Measurements from ENCODE around the gene UBE2D4. TPM values are rescaled to one million over a fixed set of nuclear protein-coding genes. Genes with fewer than 3 reads are reported as not detected.
"Not testable (repeated sequence)": the region's sequence is repeated elsewhere in the genome, so short reads cannot be mapped to it uniquely, and the experiment has no call there.

Gene UBE2D4
- total RNA-seq, 1 experiment from 2014 or later, result 12.1 TPM

GRCh38 chr7:43931346-43931745 lies 5.1 kb downstream of the UBE2D4 start:
- H3K9me3 ChIP-seq (replicated peaks), result no peaks in the 10 kb centered on the region
- DNase-seq (ENCODE audit: low read depth in 1 of 2, low spot score in 2 of 2), result no peak
- H3K4me1 ChIP-seq (replicated peaks), result no peaks in the 10 kb centered on the region; the same call in 1 of the 2 replicates
- no peak overlapping the region for H3K4me3 ChIP-seq
- H3K36me3 ChIP-seq, result no peaks in the 10 kb centered on the region
- H3K27me3 ChIP-seq (replicated peaks), result no peaks in the 10 kb centered on the region
- no peak overlapping the region for H3K27ac ChIP-seq

- DNase-seq (ENCODE audit: low read depth in 1 of 2, low spot score in 2 of 2), result no peak
These were observed 7.8 kb downstream of the UBE2D4 start for GRCh38 chr7:43933902-43934560.

GRCh38 chr7:43937444-43937843 lies 11.2 kb downstream of the UBE2D4 start:
- H3K4me3 ChIP-seq, result no peak overlapping the region
- H3K4me1 ChIP-seq (replicated peaks), result no peaks in the 10 kb centered on the region
- no peak overlapping the region for H3K27ac ChIP-seq
- no peaks in the 10 kb centered on the region for H3K9me3 ChIP-seq (replicated peaks)
- no peaks in the 10 kb centered on the region for H3K36me3 ChIP-seq
- H3K27me3 ChIP-seq (replicated peaks), result no peaks in the 10 kb centered on the region
- no peak for DNase-seq (ENCODE audit: low read depth in 1 of 2, low spot score in 2 of 2)

More at GRCh38 chr7:43933902-43934560, 7.8 kb downstream of the UBE2D4 start:
- Histone ChIP-seq H3K27ac (no peak overlapping the region), H3K4me1 (replicated peaks) (no peaks in the 10 kb centered on the region), H3K4me3 (no peak overlapping the region), H3K36me3 (no peaks in the 10 kb centered on the region), H3K9me3 (replicated peaks) (no peaks in the 10 kb centered on the region), H3K27me3 (replicated peaks) (no peaks in the 10 kb centered on the region)

- Histone ChIP-seq H3K27ac (no peak overlapping the region), H3K9me3 (replicated peaks) (no peaks in the 10 kb centered on the region), H3K36me3 (no peaks in the 10 kb centered on the region), H3K27me3 (replicated peaks) (no peaks in the 10 kb centered on the region), H3K4me1 (replicated peaks) (no peaks in the 10 kb centered on the region), H3K4me3 (no peak overlapping the region)
- DNase-seq (ENCODE audit: low read depth in 1 of 2, low spot score in 2 of 2), result no peak
These were observed 12.8 kb downstream of the UBE2D4 start for GRCh38 chr7:43938892-43939482.

GRCh38 chr7:43942250-43942649 lies 16.0 kb downstream of the UBE2D4 start:
- H3K4me3 ChIP-seq, result no peak overlapping the region
- no peak overlapping the region for H3K27ac ChIP-seq
- H3K9me3 ChIP-seq (replicated peaks), result no peaks in the 10 kb centered on the region
- H3K4me1 ChIP-seq (replicated peaks), result no peaks in the 10 kb centered on the region
- DNase-seq (ENCODE audit: low read depth in 1 of 2, low spot score in 2 of 2), result no peak
- no peaks in the 10 kb centered on the region for H3K36me3 ChIP-seq
- no peaks in the 10 kb centered on the region for H3K27me3 ChIP-seq (replicated peaks)

GRCh38 chr7:43942997-43943396 lies 16.8 kb downstream of the UBE2D4 start:
- no peak for DNase-seq (ENCODE audit: low read depth in 1 of 2, low spot score in 2 of 2)
- no peaks in the 10 kb centered on the region for H3K9me3 ChIP-seq (replicated peaks)
- H3K36me3 ChIP-seq, result no peaks in the 10 kb centered on the region
- no peak overlapping the region for H3K4me3 ChIP-seq
- no peaks in the 10 kb centered on the region for H3K4me1 ChIP-seq (replicated peaks)
- H3K27me3 ChIP-seq (replicated peaks), result no peaks in the 10 kb centered on the region
- H3K27ac ChIP-seq, result no peak overlapping the region

- Histone ChIP-seq H3K27ac (no peak overlapping the region), H3K36me3 (no peaks in the 10 kb centered on the region), H3K9me3 (replicated peaks) (no peaks in the 10 kb centered on the region), H3K4me3 (no peak overlapping the region), H3K27me3 (replicated peaks) (no peaks in the 10 kb centered on the region), H3K4me1 (replicated peaks) (no peaks in the 10 kb centered on the region)
- no peak for DNase-seq (ENCODE audit: low read depth in 1 of 2, low spot score in 2 of 2)
These were observed 17.4 kb downstream of the UBE2D4 start for GRCh38 chr7:43943417-43944187.

- DNase-seq (ENCODE audit: low read depth in 1 of 2, low spot score in 2 of 2), result no peak
These were observed 18.1 kb downstream of the UBE2D4 start for GRCh38 chr7:43944286-43944685.

GRCh38 chr7:43952028-43952427 lies 25.8 kb downstream of the UBE2D4 start:
- Histone ChIP-seq H3K4me3 (no peak overlapping the region), H3K27ac (no peak overlapping the region), H3K36me3 (peaks cover 9% of the 10 kb centered on the region), H3K27me3 (replicated peaks) (no peaks in the 10 kb centered on the region), H3K9me3 (replicated peaks) (no peaks in the 10 kb centered on the region), H3K4me1 (replicated peaks) (no peaks in the 10 kb centered on the region)
- no peak for DNase-seq (ENCODE audit: low read depth in 1 of 2, low spot score in 2 of 2)

More at GRCh38 chr7:43944286-43944685, 18.1 kb downstream of the UBE2D4 start:
- Histone ChIP-seq H3K4me1 (replicated peaks) (no peaks in the 10 kb centered on the region), H3K36me3 (no peaks in the 10 kb centered on the region), H3K27me3 (replicated peaks) (no peaks in the 10 kb centered on the region), H3K9me3 (replicated peaks) (no peaks in the 10 kb centered on the region), H3K4me3 (no peak overlapping the region), H3K27ac (no peak overlapping the region)

GRCh38 chr7:43953071-43953470 lies 26.8 kb downstream of the UBE2D4 start:
- Histone ChIP-seq H3K4me3 (no peak overlapping the region), H3K4me1 (replicated peaks) (no peaks in the 10 kb centered on the region), H3K9me3 (replicated peaks) (no peaks in the 10 kb centered on the region), H3K27ac (no peak overlapping the region), H3K27me3 (replicated peaks) (no peaks in the 10 kb centered on the region), H3K36me3 (peaks cover 9% of the 10 kb centered on the region)
- no peak for DNase-seq (ENCODE audit: low read depth in 1 of 2, low spot score in 2 of 2)

GRCh38 chr7:43954524-43955228 lies 28.4 kb downstream of the UBE2D4 start:
- Histone ChIP-seq H3K27me3 (replicated peaks) (no peaks in the 10 kb centered on the region), H3K4me3 (no peak overlapping the region), H3K27ac (no peak overlapping the region), H3K36me3 (peaks cover 9% of the 10 kb centered on the region), H3K4me1 (replicated peaks) (no peaks in the 10 kb centered on the region), H3K9me3 (replicated peaks) (no peaks in the 10 kb centered on the region)
- peak in 1 of 2 experiments; percentile 23 for DNase-seq (ENCODE audit: low read depth in 1 of 2, low spot score in 2 of 2)

- Histone ChIP-seq H3K9me3 (replicated peaks) (no peaks in the 10 kb centered on the region), H3K4me3 (no peak overlapping the region), H3K27ac (no peak overlapping the region), H3K36me3 (peaks cover 9% of the 10 kb centered on the region), H3K4me1 (replicated peaks) (no peaks in the 10 kb centered on the region), H3K27me3 (replicated peaks) (no peaks in the 10 kb centered on the region)
- no peak for DNase-seq (ENCODE audit: low read depth in 1 of 2, low spot score in 2 of 2)
These were observed 29.8 kb downstream of the UBE2D4 start for GRCh38 chr7:43956027-43956426.

GRCh38 chr7:43960933-43961332 lies 34.7 kb downstream of the UBE2D4 start:
- H3K4me1 ChIP-seq (replicated peaks), result no peaks in the 10 kb centered on the region
- DNase-seq (ENCODE audit: low read depth in 1 of 2, low spot score in 2 of 2), result no peak
- H3K27me3 ChIP-seq (replicated peaks), result no peaks in the 10 kb centered on the region
- no peaks in the 10 kb centered on the region for H3K36me3 ChIP-seq
- no peak overlapping the region for H3K27ac ChIP-seq
- no peak overlapping the region for H3K4me3 ChIP-seq
- H3K9me3 ChIP-seq (replicated peaks), result no peaks in the 10 kb centered on the region

- not testable (repeated sequence) for DNase-seq (ENCODE audit: low read depth in 1 of 2, low spot score in 2 of 2); H3K27me3 ChIP-seq (replicated peaks); H3K9me3 ChIP-seq (replicated peaks); H3K27ac ChIP-seq; H3K4me1 ChIP-seq (replicated peaks); H3K4me3 ChIP-seq; H3K36me3 ChIP-seq
These were observed 40.2 kb downstream of the UBE2D4 start for GRCh38 chr7:43966392-43966791.

All from SJSA1 (cell line).